Calu3 (cell line): ENCODE measurements around the gene BCLAF1. TPM values are rescaled to one million over a fixed set of nuclear protein-coding genes. Genes with fewer than 3 reads are reported as not detected.

Source experiments
- BruUV-seq: library from RNA; stranded (reverse); fragments of 400-500 nt; replicated peaks from 2 replicates; lab custom pipeline; 2021; lab: Mats Ljungman, UMichigan
- CTCF ChIA-PET: fragments of 300-600 bp; sonication (Branson Sonifier 250); formaldehyde crosslinking; loops from one replicate; lab custom pipeline; 2022; ENCODE audit warnings: antibody characterized with exemption; lab: Charles Lee
- DNase-seq: peaks from one replicate; pipeline ENCODE4 v3.0.0; 2022
- H3K27ac Mint-ChIP-seq: one replicate; pipeline ENCODE4 v1.8.0; 2022; ENCODE audit warnings: mixed read lengths; ENCODE audit not compliant: unreplicated experiment
- H3K27me3 Mint-ChIP-seq: one replicate; pipeline ENCODE4 v1.8.0; 2022; ENCODE audit warnings: mixed read lengths; ENCODE audit not compliant: unreplicated experiment
- H3K36me3 Mint-ChIP-seq: one replicate; pipeline ENCODE4 v1.8.0; 2022; ENCODE audit warnings: mild to moderate bottlenecking, moderate library complexity, mixed read lengths; ENCODE audit not compliant: insufficient read depth, unreplicated experiment
- H3K4me1 Mint-ChIP-seq: one replicate; pipeline ENCODE4 v1.8.0; 2022; ENCODE audit warnings: mild to moderate bottlenecking, low read depth, mixed read lengths; ENCODE audit not compliant: unreplicated experiment
- H3K4me3 Mint-ChIP-seq: one replicate; pipeline ENCODE4 v1.8.0; 2022; ENCODE audit warnings: mild to moderate bottlenecking, low read depth, moderate library complexity, mixed read lengths; ENCODE audit not compliant: unreplicated experiment
- H3K9me3 Mint-ChIP-seq: one replicate; pipeline ENCODE4 v1.8.0; 2022; ENCODE audit warnings: low read depth, mixed read lengths; ENCODE audit not compliant: unreplicated experiment
- intact Hi-C: fragments of 100-400 bp; cut with micrococcal nuclease; formaldehyde crosslinking; loops from one replicate; pipeline ENCODE4 v1.10.0; 2022; ENCODE audit not compliant: unreplicated experiment
- total RNA-seq: library from RNA; stranded (reverse); gene quantifications from 2 replicates; pipeline ENCODE4 v1.2.3, GENCODE V29; 2022
- TF ChIP-seq, protein P1 (sequence below): fragments of 200-600 bp; IDR thresholded peaks from one replicate; pipeline ENCODE4 v1.8.0; 2022; ENCODE audit warnings: antibody characterized with exemption; ENCODE audit not compliant: unreplicated experiment

The BCLAF1 gene
- total RNA-seq, 1 experiment from 2014 or later = 154 TPM

- Mint-ChIP-seq H3K9me3 (no peaks in the 10 kb centered on the region), H3K27ac (peak overlapping the region; percentile 100), H3K27me3 (no peaks in the 10 kb centered on the region), H3K4me1 (peaks cover 12% of the 10 kb centered on the region), H3K36me3 (peaks cover 47% of the 10 kb centered on the region), H3K4me3 (peak overlapping the region; percentile 89)
- intact Hi-C loops = no loop called here
- TF ChIP-seq, protein P1, sequence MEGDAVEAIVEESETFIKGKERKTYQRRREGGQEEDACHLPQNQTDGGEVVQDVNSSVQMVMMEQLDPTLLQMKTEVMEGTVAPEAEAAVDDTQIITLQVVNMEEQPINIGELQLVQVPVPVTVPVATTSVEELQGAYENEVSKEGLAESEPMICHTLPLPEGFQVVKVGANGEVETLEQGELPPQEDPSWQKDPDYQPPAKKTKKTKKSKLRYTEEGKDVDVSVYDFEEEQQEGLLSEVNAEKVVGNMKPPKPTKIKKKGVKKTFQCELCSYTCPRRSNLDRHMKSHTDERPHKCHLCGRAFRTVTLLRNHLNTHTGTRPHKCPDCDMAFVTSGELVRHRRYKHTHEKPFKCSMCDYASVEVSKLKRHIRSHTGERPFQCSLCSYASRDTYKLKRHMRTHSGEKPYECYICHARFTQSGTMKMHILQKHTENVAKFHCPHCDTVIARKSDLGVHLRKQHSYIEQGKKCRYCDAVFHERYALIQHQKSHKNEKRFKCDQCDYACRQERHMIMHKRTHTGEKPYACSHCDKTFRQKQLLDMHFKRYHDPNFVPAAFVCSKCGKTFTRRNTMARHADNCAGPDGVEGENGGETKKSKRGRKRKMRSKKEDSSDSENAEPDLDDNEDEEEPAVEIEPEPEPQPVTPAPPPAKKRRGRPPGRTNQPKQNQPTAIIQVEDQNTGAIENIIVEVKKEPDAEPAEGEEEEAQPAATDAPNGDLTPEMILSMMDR = no peak
- DNase-seq = peak; percentile 87
- CTCF ChIA-PET = interaction anchor here (1.0 to 2.1 kb wide), 3 partner anchors 15 to 261 kb away, joined by 3 to 7 read pairs (median 3); partner anchors contain the start of gene MAP7
- BruUV-seq = TSS peak; percentile 55
Observed at GRCh38 chr6:136289327-136289578, 393 bp downstream of the BCLAF1 start.

DNA sequence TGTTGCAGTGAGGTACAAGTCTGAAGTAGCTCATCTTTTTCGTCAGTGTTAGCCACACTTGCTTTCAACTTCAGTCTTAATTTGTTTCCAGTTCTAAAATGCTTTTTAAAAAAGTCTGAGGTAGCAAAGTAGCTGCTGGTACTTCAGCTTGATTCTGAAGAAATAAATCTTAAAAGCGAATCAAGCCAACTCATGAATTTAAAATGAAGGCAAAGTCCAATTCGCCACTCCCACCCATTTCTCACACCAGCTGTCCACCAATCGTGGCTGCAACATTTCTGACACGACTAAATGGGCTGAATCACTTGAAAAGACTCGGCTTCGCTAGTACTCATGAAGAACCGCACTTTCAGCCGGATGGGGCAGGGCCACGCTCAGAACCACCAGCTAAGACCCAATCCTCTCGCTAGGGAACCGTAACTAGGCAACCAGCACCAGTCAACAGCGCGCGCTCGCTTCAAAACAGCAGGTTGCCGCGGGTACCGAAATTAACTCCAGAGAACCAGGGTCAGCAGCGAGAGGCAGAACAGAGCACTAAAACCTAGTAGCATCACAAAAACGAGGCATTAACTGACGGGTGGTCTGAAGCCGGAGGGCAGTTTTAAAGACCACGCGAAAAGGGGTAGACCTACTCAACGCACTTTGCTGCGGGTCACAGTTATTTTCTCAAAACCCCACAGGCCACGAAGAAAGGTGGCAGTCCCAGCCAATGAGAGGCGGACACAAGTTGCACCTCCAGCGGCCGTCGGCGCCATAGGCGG, 900 bp downstream of the BCLAF1 start:
- CTCF ChIA-PET = interaction anchor here (1.0 to 2.1 kb wide), 3 partner anchors 15 to 261 kb away, joined by 3 to 7 read pairs (median 3); partner anchors contain the start of gene MAP7
- peak; percentile 58 for DNase-seq
- no peaks in the 10 kb centered on the region for H3K9me3 Mint-ChIP-seq
- H3K27me3 Mint-ChIP-seq = no peaks in the 10 kb centered on the region
- intact Hi-C loops = no loop called here
- peaks cover 13% of the 10 kb centered on the region for H3K4me1 Mint-ChIP-seq
- TF ChIP-seq, protein P1 = peak; percentile 31
- peaks cover 47% of the 10 kb centered on the region for H3K36me3 Mint-ChIP-seq
- H3K27ac Mint-ChIP-seq = peak overlapping the region; percentile 100
- peak overlapping the region; percentile 89 for H3K4me3 Mint-ChIP-seq
- BruUV-seq = no TSS peak

DNA sequence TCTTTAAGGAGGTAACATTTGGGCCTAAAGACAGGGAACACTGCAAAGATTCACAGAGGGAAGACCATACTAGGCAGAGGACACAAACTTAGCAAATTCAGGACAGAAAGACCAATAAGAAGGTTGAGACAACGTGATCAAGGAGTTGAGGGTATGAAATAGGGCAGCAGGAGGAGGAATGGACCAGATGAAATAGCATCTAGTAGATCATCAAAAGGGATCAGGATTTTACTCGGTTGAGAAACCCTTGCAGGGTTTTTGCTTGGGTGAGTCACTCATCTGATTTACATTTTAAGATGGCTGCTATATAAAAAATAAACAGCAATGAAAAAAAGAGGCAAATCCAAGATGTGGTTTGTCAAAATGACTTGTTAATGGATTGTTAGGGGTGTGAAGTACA, 4.7 kb downstream of the BCLAF1 start:
- DNase-seq = no peak
- peaks cover 13% of the 10 kb centered on the region for H3K4me1 Mint-ChIP-seq
- peak overlapping the region; percentile 55 for H3K4me3 Mint-ChIP-seq

GRCh38 chr6:136282906-136283305, 6.7 kb downstream of the BCLAF1 start:
- no peak overlapping the region for H3K4me3 Mint-ChIP-seq
- CTCF ChIA-PET = no interaction called here
- peaks cover 39% of the 10 kb centered on the region for H3K36me3 Mint-ChIP-seq
- peaks cover 13% of the 10 kb centered on the region for H3K4me1 Mint-ChIP-seq
- no peaks in the 10 kb centered on the region for H3K27me3 Mint-ChIP-seq
- no TSS peak for BruUV-seq
- TF ChIP-seq, protein P1 = no peak
- no peak overlapping the region for H3K27ac Mint-ChIP-seq
- DNase-seq = no peak
- intact Hi-C loops = no loop called here
- H3K9me3 Mint-ChIP-seq = no peaks in the 10 kb centered on the region

More for the DNA sequence above, 4.7 kb downstream of the BCLAF1 start:
- no peaks in the 10 kb centered on the region for H3K9me3 Mint-ChIP-seq
- intact Hi-C loops = no loop called here
- no TSS peak for BruUV-seq
- H3K36me3 Mint-ChIP-seq = peaks cover 59% of the 10 kb centered on the region
- CTCF ChIA-PET = interaction anchor here (0.6 to 0.7 kb wide), 2 partner anchors 11 to 1118 kb away, joined by 3 to 5 read pairs; no protein-coding TSS in a partner anchor
- no peaks in the 10 kb centered on the region for H3K27me3 Mint-ChIP-seq
- H3K27ac Mint-ChIP-seq = peak overlapping the region; percentile 40
- TF ChIP-seq, protein P1 = no peak
